ENCODE results near the gene TRIM41.

TRIM41 gene

GRCh38 chr5:181221792-181222629 is 1.1 kb upstream of the TRIM41 start (continued):
- no peak for TF ChIP-seq ZNF350 (tag by site-specific recombination; IDR thresholded peaks at IDR 0.05)
- TF ChIP-seq HIC1 (tag by site-specific recombination; IDR thresholded peaks at IDR 0.05) = peak; percentile 87
- peak; percentile 79 for TF ChIP-seq ZNF341 (tag by site-specific recombination; IDR thresholded peaks at IDR 0.05; ENCODE audit: low read depth)
- no peak for TF ChIP-seq GLI2 (tag by site-specific recombination; IDR thresholded peaks at IDR 0.05; ENCODE audit: borderline replicate concordance, low read depth)
- no peak for TF ChIP-seq RBAK (tag by site-specific recombination; IDR thresholded peaks at IDR 0.05)
- TF ChIP-seq EGR2 (tag by site-specific recombination; IDR thresholded peaks at IDR 0.05; ENCODE audit: low read depth) = peak; percentile 18; the same call in 1 of the 2 replicates
- TF ChIP-seq ZNF394 (tag by site-specific recombination; IDR thresholded peaks at IDR 0.05; ENCODE audit: borderline replicate concordance) = peak; percentile 51
- TF ChIP-seq, protein P1, sequence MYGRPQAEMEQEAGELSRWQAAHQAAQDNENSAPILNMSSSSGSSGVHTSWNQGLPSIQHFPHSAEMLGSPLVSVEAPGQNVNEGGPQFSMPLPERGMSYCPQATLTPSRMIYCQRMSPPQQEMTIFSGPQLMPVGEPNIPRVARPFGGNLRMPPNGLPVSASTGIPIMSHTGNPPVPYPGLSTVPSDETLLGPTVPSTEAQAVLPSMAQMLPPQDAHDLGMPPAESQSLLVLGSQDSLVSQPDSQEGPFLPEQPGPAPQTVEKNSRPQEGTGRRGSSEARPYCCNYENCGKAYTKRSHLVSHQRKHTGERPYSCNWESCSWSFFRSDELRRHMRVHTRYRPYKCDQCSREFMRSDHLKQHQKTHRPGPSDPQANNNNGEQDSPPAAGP (tag by site-specific recombination; IDR thresholded peaks at IDR 0.05) = peak; percentile 91
- TF ChIP-seq ZNF404 (tag by site-specific recombination; IDR thresholded peaks at IDR 0.05) = no peak
- no peak for TF ChIP-seq ZNF48 (tag by site-specific recombination; IDR thresholded peaks at IDR 0.05)
- peak; percentile 65; the same call in 1 of the 2 replicates for TF ChIP-seq PBX3 (CRISPR knock-in tag; IDR thresholded peaks at IDR 0.05)
- peak; percentile 60 for TF ChIP-seq ZNF561 (tag by site-specific recombination; IDR thresholded peaks at IDR 0.05; ENCODE audit: borderline replicate concordance)
- peak; percentile 84 for TF ChIP-seq ZBTB6 (tag by site-specific recombination; IDR thresholded peaks at IDR 0.05)
- TF ChIP-seq ZNF248 (tag by site-specific recombination; IDR thresholded peaks at IDR 0.05) = no peak
- TF ChIP-seq ZBTB17 (tag by site-specific recombination; IDR thresholded peaks at IDR 0.05) = peak; percentile 98
- no peak; the same call in none of the 2 replicates for TF ChIP-seq ZNF335 (tag by site-specific recombination; conservative IDR thresholded peaks at IDR 0.05)
- peak; percentile 54 for TF ChIP-seq KLF16 (tag by site-specific recombination; IDR thresholded peaks at IDR 0.05)
- TF ChIP-seq, protein P2, sequence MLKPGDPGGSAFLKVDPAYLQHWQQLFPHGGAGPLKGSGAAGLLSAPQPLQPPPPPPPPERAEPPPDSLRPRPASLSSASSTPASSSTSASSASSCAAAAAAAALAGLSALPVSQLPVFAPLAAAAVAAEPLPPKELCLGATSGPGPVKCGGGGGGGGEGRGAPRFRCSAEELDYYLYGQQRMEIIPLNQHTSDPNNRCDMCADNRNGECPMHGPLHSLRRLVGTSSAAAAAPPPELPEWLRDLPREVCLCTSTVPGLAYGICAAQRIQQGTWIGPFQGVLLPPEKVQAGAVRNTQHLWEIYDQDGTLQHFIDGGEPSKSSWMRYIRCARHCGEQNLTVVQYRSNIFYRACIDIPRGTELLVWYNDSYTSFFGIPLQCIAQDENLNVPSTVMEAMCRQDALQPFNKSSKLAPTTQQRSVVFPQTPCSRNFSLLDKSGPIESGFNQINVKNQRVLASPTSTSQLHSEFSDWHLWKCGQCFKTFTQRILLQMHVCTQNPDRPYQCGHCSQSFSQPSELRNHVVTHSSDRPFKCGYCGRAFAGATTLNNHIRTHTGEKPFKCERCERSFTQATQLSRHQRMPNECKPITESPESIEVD (tag by site-specific recombination; IDR thresholded peaks at IDR 0.05) = no peak
- TF ChIP-seq ZNF768 (tag by site-specific recombination; IDR thresholded peaks at IDR 0.05) = 0 out of 2 replicates have a peak, but pooled peaks have one; percentile 3
- TF ChIP-seq ZNF501 (tag by site-specific recombination; IDR thresholded peaks at IDR 0.05) = peak; percentile 94
- TF ChIP-seq, protein P3, sequence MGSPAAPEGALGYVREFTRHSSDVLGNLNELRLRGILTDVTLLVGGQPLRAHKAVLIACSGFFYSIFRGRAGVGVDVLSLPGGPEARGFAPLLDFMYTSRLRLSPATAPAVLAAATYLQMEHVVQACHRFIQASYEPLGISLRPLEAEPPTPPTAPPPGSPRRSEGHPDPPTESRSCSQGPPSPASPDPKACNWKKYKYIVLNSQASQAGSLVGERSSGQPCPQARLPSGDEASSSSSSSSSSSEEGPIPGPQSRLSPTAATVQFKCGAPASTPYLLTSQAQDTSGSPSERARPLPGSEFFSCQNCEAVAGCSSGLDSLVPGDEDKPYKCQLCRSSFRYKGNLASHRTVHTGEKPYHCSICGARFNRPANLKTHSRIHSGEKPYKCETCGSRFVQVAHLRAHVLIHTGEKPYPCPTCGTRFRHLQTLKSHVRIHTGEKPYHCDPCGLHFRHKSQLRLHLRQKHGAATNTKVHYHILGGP (tag by site-specific recombination; IDR thresholded peaks at IDR 0.05) = no peak
- TF ChIP-seq ZNF473 (tag by site-specific recombination; IDR thresholded peaks at IDR 0.05) = no peak
- no peak for TF ChIP-seq ZNF830 (tag by site-specific recombination; IDR thresholded peaks at IDR 0.05; ENCODE audit: low read depth)
- 0 out of 2 replicates have a peak, but pooled peaks have one; percentile 27 for TF ChIP-seq ZSCAN16 (tag by site-specific recombination; IDR thresholded peaks at IDR 0.05)
- no peak for TF ChIP-seq ZNF292 (tag by site-specific recombination; IDR thresholded peaks at IDR 0.05; ENCODE audit: borderline replicate concordance, low read depth)
- TF ChIP-seq ZNF19 (tag by site-specific recombination; IDR thresholded peaks at IDR 0.05; ENCODE audit: low read depth) = no peak
